AML-193 (cell line): Measurements from ENCODE around the gene MGLL.
"Not testable (repeated sequence)": the region's sequence is repeated elsewhere in the genome, so short reads cannot be mapped to it uniquely, and the experiment has no call there.

Experiments
- DNase-seq, 2 experiments: peaks; one replicate each; lab custom pipeline; 2025; lab: John Stamatoyannopoulos, UW

Gene MGLL

DNA sequence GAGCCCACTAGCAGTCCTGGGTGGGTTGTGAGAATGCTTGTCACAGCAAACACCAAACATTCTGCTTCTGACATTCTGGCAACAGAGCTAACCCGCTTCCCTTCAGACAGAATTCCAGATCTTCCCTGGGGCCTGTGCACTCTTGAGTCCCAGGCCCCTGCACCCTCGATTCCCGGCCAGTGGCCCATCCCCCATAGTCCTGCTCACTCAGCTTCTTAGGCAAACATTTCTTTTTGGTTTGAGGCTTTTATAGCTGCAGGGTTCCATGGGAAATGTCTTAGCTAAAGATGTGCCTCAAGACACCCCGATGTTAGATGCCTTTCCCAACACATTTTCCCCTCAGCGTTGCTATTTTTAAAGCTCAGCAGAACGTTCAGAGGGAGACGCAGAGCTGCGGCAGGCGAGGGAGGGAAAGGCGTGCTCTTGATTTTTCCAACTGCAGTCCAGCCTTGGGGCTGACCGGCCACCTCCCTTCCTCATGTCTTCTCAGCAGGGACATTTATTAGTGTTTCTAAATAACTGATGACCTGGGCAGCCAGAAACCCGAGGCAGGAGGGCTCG lies 114.4 kb downstream of the MGLL start:
- DNase-seq = no peak

DNA sequence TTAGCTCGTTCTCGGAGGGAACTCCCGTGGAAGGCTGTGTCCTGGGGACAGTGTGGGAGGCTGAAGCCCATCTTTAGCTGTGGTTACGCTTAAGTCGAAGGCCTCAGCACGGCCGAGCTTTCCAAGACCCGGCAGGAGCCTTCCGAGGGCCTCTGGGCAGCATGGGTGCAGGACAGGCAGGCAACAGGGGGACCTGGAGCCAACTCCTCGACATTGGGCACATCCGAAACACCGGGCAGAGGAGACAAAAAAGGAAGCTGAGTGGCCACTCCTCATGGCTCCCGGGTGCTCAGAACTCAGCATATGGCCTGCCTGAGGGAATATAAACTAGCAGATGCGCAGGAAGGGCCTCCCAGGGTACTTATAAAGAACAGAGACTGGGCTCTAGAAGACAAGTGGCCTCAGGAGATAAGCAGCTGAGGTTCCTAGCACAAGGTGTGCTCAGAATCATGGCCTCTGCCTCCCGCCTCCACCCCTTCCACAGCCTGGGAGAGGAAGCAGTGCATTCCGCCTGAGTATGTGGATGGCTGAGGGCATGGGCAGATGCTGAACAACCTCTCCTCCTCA lies 115.4 kb downstream of the MGLL start:
- DNase-seq = no peak

DNA sequence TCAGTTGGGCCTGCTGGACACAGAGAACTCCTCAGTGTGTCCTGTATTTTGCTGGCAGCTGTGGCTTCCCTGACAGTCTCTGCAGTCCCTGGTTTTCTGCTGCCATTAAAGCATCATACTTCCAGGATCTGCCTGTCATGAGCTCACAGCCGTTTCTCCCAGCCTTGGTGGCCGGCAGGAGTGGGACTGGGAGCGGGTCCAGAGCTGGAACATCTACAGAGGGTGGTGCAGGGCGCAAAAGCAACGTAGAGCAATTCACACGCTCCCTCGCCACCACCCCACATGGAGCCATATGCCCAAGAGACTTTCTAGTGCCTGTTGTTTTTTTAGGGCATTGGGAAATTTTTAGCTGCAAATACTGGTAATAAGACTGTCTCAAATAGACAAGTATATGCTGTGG lies 116.0 kb downstream of the MGLL start:
- DNase-seq = no peak

DNA sequence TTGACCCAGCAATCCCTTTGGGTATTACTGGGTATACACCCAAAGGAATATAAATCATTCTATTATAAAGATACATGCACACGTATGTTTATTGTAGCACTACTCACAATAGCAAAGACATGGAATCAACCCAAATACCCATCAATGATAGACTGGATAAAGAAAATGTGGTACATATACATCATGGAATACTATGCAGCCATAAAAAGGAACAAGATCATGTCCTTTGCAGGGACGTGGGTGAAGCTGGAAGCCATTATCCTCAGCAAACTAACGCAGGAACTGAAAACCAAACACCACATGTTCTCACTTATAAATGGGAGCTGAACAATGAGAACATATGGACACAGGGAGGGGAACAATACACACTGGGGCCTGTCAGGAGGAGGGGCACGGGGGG lies 117.5 kb downstream of the MGLL start:
- not testable (repeated sequence) for DNase-seq

DNA sequence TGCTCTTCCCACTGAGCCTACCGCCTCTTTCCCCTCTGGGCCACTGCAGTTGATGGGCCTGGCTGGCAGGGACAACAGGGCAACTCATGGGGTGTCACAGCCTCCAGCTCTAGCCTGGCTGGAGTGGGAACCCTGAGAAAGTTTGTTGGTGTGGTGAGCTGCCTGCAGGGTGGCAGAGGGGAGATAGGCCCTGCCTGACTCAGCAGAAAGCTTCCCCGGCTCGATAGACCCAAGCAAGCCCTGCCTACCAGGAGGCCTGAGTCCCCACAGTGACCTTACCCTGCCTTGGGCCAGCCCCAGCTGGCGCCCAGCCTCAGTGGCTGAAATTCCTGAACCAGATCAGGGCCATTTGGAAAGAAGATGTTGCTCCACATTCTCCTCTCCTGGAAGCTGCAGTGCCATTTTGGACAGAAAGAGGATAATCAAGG lies 120.2 kb downstream of the MGLL start:
- DNase-seq = no peak

DNA sequence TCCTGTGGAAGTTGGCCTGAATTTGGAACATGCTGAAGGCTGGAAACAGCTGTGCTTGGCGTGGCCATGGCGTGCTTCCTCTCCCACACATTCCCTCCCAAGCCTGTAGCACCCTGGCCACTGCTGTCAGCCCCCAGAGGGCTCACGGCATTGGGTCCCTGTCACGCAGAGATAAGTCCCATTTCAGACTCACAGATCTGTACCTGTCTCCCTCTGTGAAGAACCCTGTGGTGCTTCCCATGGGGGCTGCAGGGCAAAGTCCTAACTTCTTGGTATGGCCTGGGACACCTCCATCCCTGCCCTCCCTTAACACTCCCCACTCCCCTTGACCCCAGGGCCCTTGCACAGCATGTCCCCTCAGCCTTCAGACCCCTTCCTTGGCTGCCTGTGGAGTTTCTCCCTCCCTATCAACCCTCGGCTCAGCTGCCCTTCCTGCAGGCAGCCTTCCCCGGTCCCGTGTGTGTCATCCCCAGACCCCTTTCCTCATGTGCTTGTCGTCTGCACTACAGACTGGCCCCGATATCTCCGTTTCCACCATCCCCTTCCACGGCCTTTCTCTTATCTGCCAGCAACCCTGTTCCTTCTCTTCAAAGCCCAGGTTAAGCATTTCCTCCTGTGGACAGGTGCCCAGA lies 120.9 kb downstream of the MGLL start:
- DNase-seq = no peak

DNA sequence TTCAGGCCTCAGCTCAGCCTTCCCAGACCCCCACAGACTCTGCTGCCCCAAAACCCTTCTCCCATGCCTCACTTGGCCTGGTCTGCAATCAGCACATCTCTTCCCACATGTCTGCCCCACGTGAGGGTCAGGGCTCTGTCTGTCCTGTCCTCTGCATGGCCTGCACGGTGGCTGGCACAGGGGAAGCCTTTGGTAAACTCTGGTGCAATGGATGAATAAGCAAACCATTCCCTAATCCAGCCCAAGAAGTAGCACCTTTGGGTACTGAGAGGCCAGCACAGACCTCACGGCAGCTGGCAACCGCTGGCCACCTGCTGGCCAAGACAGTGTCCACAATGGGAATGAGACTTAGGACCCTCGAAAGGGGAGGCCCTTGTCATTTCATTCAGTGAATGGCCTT lies 121.9 kb downstream of the MGLL start:
- no peak for DNase-seq

DNA sequence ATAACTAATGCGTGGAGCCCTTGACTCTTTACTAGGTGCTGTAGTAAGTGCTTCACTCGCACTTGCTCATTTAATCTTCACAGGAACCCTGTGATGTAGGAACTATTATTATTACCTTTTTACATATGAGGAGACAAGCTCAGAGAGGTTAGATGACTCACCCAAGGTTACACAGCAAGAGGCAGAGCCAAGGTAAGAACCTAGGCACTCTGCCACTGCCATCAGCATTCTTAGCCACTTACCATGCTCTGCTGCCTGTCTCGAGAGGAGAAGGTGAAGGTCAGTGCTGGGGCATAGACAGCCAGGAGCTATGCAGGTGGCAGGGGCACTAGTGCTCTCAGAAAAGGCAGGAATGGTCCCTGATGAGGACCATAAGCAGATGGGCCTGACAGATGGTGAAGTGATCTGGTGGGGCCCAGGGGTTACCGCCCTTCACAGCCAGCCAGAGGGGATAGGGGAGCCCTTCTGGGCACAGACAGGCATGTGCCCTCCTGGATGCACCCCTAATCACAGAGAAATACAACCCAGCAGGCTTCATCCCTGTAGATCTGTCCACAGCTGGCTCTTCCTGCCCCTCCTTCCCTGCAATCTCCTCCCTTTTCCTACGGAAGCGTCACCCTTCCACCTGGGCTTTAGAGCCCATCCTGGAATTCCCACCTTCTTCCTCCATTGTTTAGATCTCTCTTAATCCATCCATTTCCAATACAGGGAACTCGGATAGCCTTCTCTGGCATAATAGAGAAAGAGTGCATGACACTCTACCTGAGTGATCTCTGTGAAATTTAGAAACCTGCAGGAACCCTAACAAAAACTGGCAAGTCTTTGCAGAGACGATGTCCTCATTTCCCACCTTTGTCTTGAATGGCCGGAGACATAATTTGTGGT lies 122.7 kb downstream of the MGLL start:
- no peak for DNase-seq

DNA sequence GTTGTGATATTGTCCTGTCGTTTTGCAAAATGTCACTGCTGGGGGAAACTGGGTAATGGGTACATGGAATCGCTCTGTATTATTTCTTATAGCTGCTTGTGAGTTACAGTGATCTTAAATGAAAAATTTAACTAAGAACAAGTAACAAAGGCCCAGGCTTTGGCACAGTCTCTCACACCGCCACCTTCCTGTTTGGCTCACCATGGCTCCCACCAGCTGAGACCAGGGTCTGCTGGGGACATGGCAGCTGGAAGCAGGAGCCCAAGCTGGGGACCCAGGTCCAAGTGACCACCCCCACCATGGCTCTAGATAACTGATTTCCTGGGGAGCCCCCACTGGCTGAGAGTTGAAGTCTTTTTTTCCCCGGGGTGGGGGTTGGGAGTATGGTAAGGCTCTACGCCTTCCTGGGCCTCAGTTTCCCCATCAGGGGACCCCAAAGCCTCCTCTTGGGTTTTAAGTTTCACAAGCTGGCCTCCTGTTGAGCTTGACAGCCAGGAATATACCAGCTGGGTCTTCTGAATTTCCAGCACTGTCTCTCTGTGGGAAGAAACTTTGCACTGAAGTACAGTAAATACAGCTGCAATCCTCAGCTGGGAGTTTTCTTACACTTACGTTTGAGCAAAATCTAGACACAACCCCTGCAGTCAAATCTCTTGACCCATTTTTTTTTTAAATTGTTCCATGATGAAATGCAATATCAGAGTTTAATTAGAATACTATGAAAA lies 123.5 kb downstream of the MGLL start:
- DNase-seq = no peak

DNA sequence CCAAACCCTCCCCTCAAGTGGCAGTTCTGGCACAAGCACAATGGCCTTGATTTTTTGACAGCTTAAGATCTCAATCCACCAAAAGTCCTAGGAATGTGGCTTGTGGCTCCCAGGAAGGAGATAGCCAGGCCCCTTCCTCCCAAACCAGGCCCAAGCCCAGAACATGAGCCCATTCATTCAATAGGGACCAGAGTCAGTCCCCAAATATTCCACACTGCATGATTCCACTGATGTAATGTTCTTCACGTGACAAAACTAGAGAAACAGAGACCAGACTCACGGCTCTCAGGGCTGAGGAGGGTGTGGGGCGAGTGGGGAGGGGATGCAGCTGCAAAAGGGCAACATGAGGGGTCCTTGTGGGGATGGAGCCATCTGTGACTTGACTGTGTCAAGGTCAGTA lies 124.0 kb downstream of the MGLL start:
- no peak for DNase-seq

DNA sequence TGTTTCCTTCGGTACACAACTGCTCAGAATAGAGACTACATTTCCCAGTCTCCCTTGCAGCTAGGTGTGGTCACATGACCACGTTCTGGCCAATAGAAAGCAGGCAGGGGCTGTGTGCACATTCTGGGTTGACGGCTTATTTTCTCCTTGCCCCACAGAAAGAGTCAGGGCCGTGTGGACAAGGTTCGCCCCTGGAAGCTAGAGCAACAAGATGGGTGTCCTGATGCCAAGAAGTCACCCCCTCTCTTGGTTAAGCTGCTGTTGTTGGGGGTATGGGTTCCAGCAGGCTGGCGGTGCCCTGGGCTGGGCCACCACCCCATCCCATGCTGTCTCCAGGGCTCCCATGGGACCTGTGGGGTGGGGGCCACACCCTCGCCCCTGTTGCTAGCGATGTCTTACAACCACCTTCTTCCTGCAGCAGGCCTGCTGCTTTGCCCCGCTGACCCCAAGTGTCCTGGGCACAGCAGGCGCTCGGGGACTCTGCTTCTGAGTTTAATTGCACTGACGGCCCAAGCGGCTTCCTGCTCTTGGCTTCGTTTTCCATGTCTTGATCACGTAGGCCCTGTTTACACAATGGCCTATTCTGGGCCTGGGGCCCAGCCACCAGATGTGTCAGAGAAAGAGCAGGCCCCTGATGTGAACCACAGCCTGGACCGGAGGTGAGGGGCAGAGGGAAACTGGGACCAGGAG lies 124.6 kb downstream of the MGLL start:
- peak; percentile 21 to 34 for DNase-seq

DNA sequence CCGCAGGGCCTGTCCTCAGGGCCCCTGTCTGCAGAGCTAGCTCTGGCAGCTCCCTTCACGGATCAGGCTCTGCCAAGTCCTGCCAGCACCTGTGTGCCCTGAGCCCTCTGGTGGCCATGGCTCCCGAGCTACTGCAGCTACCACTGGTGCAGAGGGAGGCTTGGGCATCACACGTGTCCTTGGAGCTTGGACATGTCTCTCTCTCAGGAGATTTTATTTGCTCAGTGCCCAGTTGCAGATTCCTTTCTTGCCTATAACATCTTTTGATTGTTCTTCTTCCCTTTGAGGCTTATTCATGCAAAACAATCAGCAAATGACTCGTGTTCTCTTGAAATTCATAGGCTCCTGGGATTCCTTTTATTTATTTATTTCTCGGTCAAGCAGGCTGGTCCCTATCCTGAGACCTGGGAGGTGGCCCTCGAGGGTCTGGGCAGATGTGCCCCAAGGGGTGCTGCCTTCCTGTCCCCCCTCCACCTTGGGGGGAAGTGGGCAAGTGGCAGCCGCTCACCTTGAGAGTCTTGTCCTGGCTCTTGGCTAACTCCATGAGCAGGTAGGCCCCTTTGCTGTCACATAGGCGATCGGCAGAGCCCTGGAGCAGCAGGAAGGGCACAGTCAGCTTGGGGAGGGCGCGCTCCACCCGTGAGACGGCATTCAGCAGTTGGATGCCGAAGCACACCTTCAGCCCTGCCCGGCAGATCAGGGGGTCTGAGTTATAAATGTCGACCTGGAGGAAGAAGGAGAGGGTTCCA lies 127.7 kb downstream of the MGLL start:
- DNase-seq = peak; percentile 46 to 67

DNA sequence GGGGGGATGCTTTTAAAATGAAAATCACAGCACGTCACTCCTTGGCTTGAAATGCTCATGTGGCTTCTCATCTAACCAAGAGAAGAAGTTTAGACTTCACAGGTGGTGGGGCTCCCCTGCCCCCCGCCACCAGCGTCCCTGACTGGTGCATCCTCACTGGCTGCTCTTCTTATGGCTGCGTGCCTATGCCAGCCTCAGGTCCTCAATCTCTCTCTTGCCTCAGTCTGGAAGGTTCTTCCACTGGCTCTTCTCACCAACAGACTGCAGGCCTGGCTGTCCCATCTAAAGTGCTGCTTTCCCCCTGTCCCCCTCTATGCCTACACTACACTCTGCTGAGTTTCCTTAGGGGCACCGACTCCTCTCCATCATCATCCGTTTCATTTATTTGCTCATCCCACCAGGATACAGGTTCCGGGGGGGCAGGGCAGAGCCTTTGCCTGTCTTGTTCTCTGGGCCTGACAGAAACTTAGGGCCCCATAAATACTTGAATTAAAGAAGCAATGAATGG lies 128.9 kb downstream of the MGLL start:
- no peak for DNase-seq

DNA sequence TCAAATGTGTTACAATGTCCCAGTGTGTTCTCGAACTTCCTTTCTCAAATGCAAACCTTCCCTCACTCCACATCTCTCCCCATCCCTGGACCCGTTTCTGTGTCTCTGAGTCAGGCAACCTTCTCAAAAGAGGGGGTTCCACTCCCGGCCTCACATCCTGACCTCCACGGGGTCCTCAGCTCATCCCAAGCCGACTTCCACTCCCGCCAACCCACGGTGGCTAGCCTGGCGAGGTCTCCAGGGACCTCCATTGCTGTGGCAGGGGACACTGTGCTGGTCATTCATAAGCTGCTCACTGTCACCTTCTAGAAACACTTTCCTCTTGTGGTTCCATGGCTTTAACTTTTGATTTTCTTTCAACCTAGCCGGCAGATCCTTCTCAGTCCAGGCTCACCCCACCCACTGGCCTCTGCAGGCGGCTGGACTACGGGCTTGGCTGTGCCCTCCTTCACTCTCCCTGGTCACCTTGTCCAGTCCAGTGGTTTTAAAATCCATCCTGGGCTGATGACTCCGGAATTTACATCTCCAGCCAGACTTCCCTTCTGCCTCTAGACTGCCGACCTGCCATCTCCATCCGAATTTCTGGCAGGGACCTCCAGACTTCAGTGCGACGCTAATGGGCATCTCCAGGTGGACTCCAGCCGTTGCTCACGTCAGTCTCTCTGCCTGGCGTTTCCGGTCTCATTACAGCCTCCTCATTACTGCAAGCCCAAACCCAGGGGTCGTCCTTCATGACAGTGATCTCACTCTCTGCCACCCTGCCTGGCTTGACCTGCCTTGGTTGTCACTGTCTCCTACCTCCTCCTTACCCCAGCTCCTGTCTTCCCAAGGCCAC lies 129.6 kb downstream of the MGLL start:
- no peak for DNase-seq

DNA sequence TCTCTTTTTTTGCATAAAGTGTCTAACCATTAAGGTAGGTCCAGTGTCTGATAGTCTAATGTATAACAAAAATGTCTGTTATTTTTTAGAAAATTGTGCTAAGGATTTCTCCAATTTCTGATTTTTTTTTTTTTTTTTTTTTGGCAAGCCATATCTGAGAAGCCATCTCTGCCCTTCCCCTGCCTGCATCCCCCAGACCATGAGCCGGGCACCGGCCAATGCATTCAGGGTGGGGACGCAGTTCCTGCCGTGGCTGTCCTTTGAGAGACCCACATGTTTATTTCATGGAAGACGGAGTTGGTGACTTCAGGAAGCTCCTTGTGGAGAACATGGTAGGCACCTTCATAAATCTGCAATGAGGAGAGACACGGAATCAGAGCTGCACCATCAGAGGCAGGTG lies 130.3 kb downstream of the MGLL start:
- no peak for DNase-seq

DNA sequence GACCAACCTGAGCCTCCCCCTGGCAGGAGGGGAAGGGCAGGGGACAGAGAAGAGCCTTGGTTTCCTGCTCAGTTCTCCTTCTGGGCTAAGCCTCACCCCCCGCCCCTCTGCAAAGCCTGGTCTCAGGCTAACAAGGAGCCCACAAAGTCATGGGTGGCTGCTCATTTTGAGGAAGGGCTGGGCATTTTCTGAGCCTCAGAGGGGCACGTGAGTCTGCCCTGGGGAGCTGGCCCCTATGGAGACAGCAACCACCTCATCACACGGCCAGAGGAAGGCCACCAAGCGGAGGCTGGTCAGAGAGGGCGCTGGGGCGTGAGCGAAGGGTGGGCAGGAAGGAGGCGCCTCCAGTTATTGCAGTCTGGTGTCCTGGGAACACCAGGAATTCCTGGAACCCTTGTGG lies 130.8 kb downstream of the MGLL start:
- DNase-seq = no peak

DNA sequence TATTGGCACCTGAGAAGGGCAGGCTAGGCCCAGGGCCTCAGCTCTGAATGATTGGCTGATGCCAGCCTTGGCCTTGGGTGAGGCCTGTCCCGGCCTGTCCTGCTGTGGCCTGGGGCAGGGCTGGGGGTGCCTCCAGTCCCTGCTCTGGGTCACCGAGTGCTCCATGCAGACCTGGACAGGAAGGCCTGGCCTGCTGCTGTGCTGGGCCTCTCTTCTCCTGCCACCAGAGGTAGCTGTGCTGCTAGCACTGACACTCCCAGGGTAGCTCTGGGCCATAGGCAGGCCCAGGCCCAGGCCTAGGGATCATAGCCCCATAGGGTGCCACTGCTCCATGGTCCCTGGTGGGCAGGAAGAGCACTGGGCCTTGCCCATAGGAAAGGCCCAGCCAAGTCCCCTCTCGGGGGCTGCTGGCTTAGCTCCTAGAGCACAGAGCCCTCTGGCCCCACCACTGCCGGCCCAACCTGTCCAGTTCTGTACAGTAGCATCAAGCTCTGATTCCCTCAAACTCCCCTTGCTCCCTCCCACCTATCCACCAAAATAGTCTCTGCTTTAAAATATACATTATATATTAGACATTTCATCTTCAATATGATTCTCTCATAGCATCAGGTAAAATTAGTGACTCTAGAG lies 131.4 kb downstream of the MGLL start:
- DNase-seq = peak; percentile 58 to 63

DNA sequence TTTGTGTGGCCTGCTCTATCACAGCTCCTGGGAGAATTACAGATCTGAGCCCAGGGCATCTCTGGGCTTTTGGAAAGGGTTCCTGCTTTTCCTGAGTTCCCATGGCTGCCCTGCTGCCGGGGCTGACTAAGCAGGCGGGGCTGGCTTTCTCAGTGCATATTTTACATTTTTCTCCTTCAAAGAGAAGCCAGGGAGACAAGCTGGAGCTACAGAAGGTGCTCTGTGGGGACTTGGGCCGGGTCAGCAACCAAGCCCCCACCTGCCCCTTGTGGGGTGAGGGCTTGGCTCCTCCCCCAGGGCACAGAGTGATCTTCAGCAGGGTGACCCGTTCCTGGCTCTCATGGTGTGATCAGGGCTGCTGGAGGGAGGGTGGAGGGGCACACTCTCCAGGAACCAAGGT lies 132.2 kb downstream of the MGLL start:
- DNase-seq = no peak

DNA sequence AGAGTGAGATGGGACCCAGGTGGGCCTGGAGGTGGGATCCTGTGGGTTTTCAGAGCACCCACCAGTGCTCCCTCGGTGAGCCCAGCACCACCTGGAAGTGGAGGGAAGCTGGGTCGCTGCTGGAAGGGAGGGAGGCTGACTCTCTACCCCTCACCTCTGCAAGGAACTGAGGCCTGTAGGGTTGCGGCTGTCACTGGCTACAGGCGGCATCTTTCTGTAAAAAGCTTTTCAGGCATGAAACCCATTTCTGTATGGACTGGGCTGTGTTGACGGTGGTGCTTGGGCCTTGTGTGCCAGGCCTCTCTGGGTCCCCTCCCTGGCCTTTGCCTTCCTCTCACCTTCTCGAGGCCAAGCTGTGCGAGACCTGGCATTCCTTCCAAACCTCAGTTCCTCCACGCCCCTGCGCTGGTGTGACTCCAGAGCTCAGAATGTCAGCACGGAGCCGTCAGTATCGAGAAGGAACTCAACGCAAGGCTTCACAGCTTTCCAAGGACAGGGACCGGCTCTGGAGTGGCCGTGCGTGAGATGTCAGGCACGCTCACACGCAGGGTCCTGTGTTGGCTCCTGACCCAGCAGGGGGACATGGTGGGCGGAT lies 133.0 kb downstream of the MGLL start:
- no peak for DNase-seq
